ENCODE measurements around the gene GFPT2.

The GFPT2 gene

GRCh38 chr5:180378438-180379344, 25.6 kb upstream of the GFPT2 start:
- DNase-seq (ENCODE audit: low read depth), result no peak
- TF ChIP-seq CTCF (IDR thresholded peaks at IDR 0.05; ENCODE audit: insufficient read depth, low read depth, low read length, missing control alignments), result no peak
- no peak overlapping the region for H3K4me3 ChIP-seq (ENCODE audit: low read depth, low read length)

DNA sequence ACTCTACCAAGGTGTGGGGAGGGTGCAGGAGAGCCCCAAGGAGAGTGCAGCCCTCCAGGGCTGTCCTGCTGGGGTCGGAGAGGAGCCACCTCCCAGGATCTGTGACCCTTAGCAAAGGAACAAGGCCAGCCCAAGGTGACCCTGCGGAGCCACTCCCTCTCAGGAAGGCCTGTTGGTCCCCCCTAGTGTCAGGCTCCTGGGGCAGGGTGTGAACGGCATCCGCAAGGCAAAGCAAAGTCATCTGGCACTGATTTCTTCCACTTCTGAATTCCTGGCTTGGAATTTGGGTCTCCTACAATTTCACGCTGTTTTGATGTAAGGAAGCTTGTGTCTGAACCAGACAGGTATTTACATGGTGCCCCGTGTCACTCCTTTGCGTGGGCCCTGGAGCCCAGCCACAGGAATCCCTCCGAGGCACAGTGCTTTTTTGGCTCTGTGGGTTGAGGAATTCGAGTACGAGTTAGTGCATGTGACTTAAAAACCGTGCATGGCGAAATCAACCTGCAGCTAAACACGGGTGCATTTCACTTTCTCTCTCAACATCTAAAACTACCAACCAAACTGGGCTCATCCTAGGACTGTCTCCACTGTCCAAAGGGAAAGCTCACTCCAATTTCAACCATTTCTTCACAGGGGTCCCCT, 24.5 kb upstream of the GFPT2 start:
- no peak for TF ChIP-seq CTCF (IDR thresholded peaks at IDR 0.05; ENCODE audit: insufficient read depth, low read depth, low read length, missing control alignments)
- H3K4me3 ChIP-seq (ENCODE audit: low read depth, low read length), result no peak overlapping the region
- no peak for DNase-seq (ENCODE audit: low read depth)

DNA sequence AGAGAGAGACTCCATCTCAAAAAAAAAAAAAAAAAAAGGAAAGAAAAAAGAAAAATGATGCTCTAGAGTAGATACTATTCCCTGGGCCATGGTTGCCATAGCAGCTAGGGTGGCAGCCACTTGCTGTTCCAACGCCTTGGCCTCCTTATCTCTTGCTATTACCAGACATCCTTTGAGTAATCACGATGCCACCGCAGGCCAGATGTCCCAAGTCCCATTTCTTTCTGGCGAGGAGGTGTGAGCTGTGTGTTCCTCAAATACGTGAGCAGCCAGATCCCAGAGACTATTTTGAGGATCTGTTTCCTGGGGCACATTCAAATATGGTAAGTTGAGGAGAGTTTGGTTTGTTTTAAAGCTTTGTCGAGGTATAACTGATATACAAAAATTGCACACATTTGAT, 23.4 kb upstream of the GFPT2 start:
- TF ChIP-seq CTCF (IDR thresholded peaks at IDR 0.05; ENCODE audit: insufficient read depth, low read depth, low read length, missing control alignments), result no peak
- no peak overlapping the region for H3K4me3 ChIP-seq (ENCODE audit: low read depth, low read length)
- DNase-seq (ENCODE audit: low read depth), result no peak

DNA sequence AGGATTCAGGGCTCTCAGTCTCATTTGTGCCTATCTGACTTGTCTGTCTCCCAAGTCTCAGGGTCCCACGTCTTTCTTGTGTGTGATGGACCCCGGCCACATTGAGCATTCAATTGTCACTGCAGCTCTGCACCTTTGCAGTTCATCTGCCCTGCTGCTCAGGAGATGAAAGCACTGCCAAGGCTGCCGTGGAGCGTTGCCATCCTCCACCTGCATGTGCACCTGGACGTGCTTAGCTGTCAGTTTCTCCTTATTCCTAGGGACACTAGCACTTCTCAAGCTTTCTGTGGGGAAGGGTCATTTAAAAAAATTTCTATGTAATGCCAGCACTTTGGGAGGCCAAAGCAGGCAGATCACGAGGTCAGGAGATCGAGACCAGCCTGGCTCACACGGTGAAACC, 22.8 kb upstream of the GFPT2 start:
- H3K4me3 ChIP-seq (ENCODE audit: low read depth, low read length), result no peak overlapping the region
- DNase-seq (ENCODE audit: low read depth), result no peak
- no peak for TF ChIP-seq CTCF (IDR thresholded peaks at IDR 0.05; ENCODE audit: insufficient read depth, low read depth, low read length, missing control alignments)

- no peak overlapping the region for H3K4me3 ChIP-seq (ENCODE audit: low read depth, low read length)
- TF ChIP-seq CTCF (IDR thresholded peaks at IDR 0.05; ENCODE audit: insufficient read depth, low read depth, low read length, missing control alignments), result no peak
- DNase-seq (ENCODE audit: low read depth), result no peak
Measured at GRCh38 chr5:180375291-180375690, 22.2 kb upstream of the GFPT2 start.

DNA sequence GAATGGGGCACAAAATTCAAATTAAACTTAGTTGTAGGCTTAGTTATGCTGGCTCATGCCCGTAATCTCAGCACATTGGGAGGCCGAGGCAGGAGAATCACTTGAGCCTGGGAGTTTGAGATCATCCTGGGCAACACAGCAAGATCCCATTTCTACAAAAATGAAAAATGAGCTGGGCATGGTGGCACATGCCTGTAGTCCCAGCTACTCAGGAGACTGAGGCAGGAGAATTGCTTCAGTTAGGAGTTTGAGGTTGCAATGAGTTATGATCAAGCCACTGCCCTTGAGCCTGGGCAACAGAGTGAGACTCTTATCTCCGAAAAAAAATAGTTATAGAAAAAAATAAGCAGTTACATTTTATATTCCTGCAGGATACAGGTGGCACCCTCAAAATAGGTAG, 20.7 kb upstream of the GFPT2 start:
- TF ChIP-seq CTCF (IDR thresholded peaks at IDR 0.05; ENCODE audit: insufficient read depth, low read depth, low read length, missing control alignments), result no peak
- no peak for DNase-seq (ENCODE audit: low read depth)
- H3K4me3 ChIP-seq (ENCODE audit: low read depth, low read length), result no peak overlapping the region

Data from GM12865 (cell line).